GM23338 (cell line): ENCODE measurements around the gene TCTA. TPM values are rescaled to one million over a fixed set of nuclear protein-coding genes. Genes with fewer than 3 reads are reported as not detected.

ENCODE experiments used
- ATAC-seq: fragments of 200-7000 bp; cut with Tn5 transposase; 3 replicates; pipeline ENCODE4 v1.9.1; 2020
- DNase-seq: peaks from one replicate; pipeline ENCODE4 v3.0.0-alpha.2; 2015; ENCODE audit warnings: low spot score
- H2AFZ ChIP-seq: fragments of 200-600 bp; sonication (generic); 2 replicates; pipeline ENCODE4 v1.8.0; 2016; ENCODE audit warnings: antibody characterized with exemption, mild to moderate bottlenecking, moderate library complexity
- H3F3A ChIP-seq: fragments of 200-600 bp; sonication (generic); replicated peaks from 2 replicates; pipeline ENCODE4 v1.8.0; 2017; ENCODE audit warnings: antibody characterized with exemption, mixed run types, low read depth
- H3K27ac ChIP-seq: fragments of 200-600 bp; sonication (generic); 2 replicates; pipeline ENCODE4 v1.6.1; 2016; ENCODE audit warnings: low read depth
- H3K27me3 ChIP-seq: fragments of 200-600 bp; sonication (generic); 2 replicates; pipeline ENCODE4 v1.8.0; 2016; ENCODE audit warnings: mild to moderate bottlenecking, mixed run types, moderate library complexity; ENCODE audit not compliant: insufficient read depth
- H3K36me3 ChIP-seq: fragments of 200-600 bp; sonication (generic); 2 replicates; pipeline ENCODE4 v1.8.0; 2016; ENCODE audit warnings: mild to moderate bottlenecking; ENCODE audit not compliant: insufficient read depth
- H3K4me1 ChIP-seq: fragments of 200-600 bp; sonication (generic); 2 replicates; pipeline ENCODE4 v1.8.0; 2016; ENCODE audit warnings: mild to moderate bottlenecking, moderate library complexity; ENCODE audit not compliant: insufficient read depth
- H3K4me2 ChIP-seq: fragments of 200-600 bp; sonication (generic); 2 replicates; pipeline ENCODE4 v1.7.1; 2017; ENCODE audit warnings: mixed run types
- H3K4me3 ChIP-seq: fragments of 200-600 bp; sonication (generic); 2 replicates; pipeline ENCODE4 v1.6.1; 2016; ENCODE audit warnings: mixed run types
- H3K79me2 ChIP-seq: fragments of 200-600 bp; sonication (generic); replicated peaks from 2 replicates; pipeline ENCODE4 v1.8.0; 2017; ENCODE audit warnings: mild to moderate bottlenecking; ENCODE audit not compliant: insufficient read depth
- H3K9me2 ChIP-seq: fragments of 200-600 bp; sonication (generic); 2 replicates; pipeline ENCODE4 v1.8.0; 2017; ENCODE audit not compliant: insufficient read depth
- H4K20me1 ChIP-seq: fragments of 200-600 bp; sonication (generic); replicated peaks from 2 replicates; pipeline ENCODE4 v1.8.0; 2017; ENCODE audit warnings: mild to moderate bottlenecking; ENCODE audit not compliant: insufficient read depth
- H3K27ac Mint-ChIP-seq: 2 replicates; pipeline ENCODE4 v1.8.0; 2020; ENCODE audit warnings: inconsistent platforms, mild to moderate bottlenecking, moderate library complexity, mixed read lengths
- H3K27me3 Mint-ChIP-seq: 3 replicates; pipeline ENCODE4 v1.8.0; 2022; ENCODE audit warnings: low read depth, mild to moderate bottlenecking, moderate library complexity, mixed read lengths, inconsistent platforms; ENCODE audit not compliant: insufficient read depth, poor library complexity
- H3K36me3 Mint-ChIP-seq: 3 replicates; pipeline ENCODE4 v1.8.0; 2021; ENCODE audit warnings: low read depth, mild to moderate bottlenecking, inconsistent platforms, moderate library complexity, mixed read lengths
- H3K4me1 Mint-ChIP-seq: 3 replicates; pipeline ENCODE4 v1.8.0; 2020; ENCODE audit warnings: mild to moderate bottlenecking, inconsistent platforms, mixed read lengths
- H3K4me3 Mint-ChIP-seq: 3 replicates; pipeline ENCODE4 v1.8.0; 2021; ENCODE audit warnings: moderate library complexity, mild to moderate bottlenecking, inconsistent platforms, mixed read lengths
- H3K9me3 Mint-ChIP-seq: 3 replicates; pipeline ENCODE4 v1.8.0; 2020; ENCODE audit warnings: moderate library complexity, mild to moderate bottlenecking, inconsistent platforms, mixed read lengths
- EZH2 ChIP-seq: fragments of 200-600 bp; sonication (generic); IDR thresholded peaks from one replicate; pipeline ENCODE4 v1.8.0; 2017; ENCODE audit warnings: antibody characterized with exemption, mild to moderate bottlenecking, low read depth; ENCODE audit not compliant: unreplicated experiment
- EZH2phosphoT487 ChIP-seq: fragments of 200-600 bp; sonication (generic); IDR thresholded peaks from one replicate; pipeline ENCODE4 v1.8.1; 2018; ENCODE audit warnings: antibody characterized with exemption; ENCODE audit not compliant: unreplicated experiment
- POLR2AphosphoS5 ChIP-seq: IDR thresholded peaks from 2 replicates; pipeline ENCODE4 v1.6.1; 2016; ENCODE audit warnings: antibody characterized with exemption, low read depth
- ZNF331 ChIP-seq: fragments of 250-450 bp; sonication (Bioruptor Pico); IDR thresholded peaks from 2 replicates; pipeline ENCODE4 v1.5.0; 2020; ENCODE audit warnings: low read depth, mild to moderate bottlenecking, moderate library complexity
- polyA plus RNA-seq: library from polyadenylated mRNA; unstranded; fragments of >200 nt; fragmentation: Nextera tagmentation; extraction: Ambion mirVana; gene quantifications from 2 replicates; pipeline ENCODE4 v1.2.1, GENCODE V29; 2016
- total RNA-seq: library from RNA; depleted of rRNA; stranded (reverse); fragments of >200 nt; shearing (Covaris generic); gene quantifications from 2 replicates; pipeline ENCODE4 v1.2.3, GENCODE V29; 2014
- TF ChIP-seq, protein P1 (sequence below): fragments of 250-450 bp; sonication (Bioruptor Pico); IDR thresholded peaks from 2 replicates; pipeline ENCODE4 v1.5.0; 2020; ENCODE audit warnings: mild to moderate bottlenecking, moderate library complexity
- TF ChIP-seq, protein P2 (sequence below): IDR thresholded peaks from one replicate; pipeline ENCODE4 v1.6.1; 2018; ENCODE audit warnings: antibody characterized with exemption; ENCODE audit not compliant: unreplicated experiment
- TF ChIP-seq, protein P3 (sequence below), 2 experiments: fragments of 200-600 bp in 1 of 2; sonication (generic) in 1 of 2; conservative IDR thresholded peaks; 2 replicates each; pipeline versions ENCODE4 v1.5.1 to v1.6.1; 2016 to 2017; ENCODE audit warnings: antibody characterized with exemption in 2 of 2, low read depth in 2 of 2, mild to moderate bottlenecking in 2 of 2, moderate library complexity in 1 of 2
- TF ChIP-seq, protein P4 (sequence below): IDR thresholded peaks from 2 replicates; pipeline ENCODE4 v1.6.1; 2016; ENCODE audit warnings: antibody characterized with exemption

The TCTA gene
- total and polyA plus RNA-seq, 2 experiments from 2014 or later = 4.0 to 5.0 TPM

DNA sequence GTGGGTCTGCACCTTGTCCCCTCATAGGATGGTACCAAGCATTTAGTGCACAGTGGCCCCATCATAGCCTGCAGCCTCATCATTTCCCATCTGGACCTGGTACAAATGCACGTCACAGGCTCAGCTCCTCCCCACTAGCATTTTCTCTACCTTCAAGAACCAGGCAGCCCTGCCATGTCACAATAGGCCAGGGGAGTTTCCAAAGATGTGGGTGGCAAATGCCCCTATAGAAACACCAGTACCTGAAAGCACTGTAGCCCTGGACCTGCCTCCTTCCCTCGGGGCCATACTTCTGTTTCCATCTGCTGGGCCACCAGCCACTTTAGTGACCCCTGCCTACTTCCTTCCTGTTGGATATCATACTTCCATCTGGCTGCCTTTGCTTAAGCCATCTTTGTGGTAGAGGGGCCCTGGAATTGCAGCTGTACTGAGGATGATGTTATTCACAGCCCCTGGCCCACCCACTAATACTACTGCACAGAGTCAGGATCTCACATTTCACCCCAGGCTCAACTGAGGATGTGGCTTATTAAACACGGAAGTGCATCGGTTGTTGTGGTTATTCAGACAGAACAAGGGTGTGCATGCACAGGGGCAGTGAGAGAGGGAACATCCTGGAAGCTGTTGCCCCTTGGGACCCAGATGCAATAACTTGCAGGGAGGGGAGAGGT lies 3.8 kb downstream of the TCTA start:
- no peak overlapping the region for H3K27ac ChIP-seq
- no peak overlapping the region for H2AFZ ChIP-seq
- DNase-seq = no peak
- H3F3A ChIP-seq = peaks cover 14% of the 10 kb centered on the region
- no peak overlapping the region for H3K4me2 ChIP-seq
- no peaks in the 10 kb centered on the region for H3K36me3 ChIP-seq
- peaks cover 19% of the 10 kb centered on the region for H3K4me1 Mint-ChIP-seq
- no peak overlapping the region; the same call in 2 of the 3 replicates for H3K4me3 Mint-ChIP-seq
- H3K27me3 Mint-ChIP-seq = peaks cover 11% of the 10 kb centered on the region
- no peaks in the 10 kb centered on the region for H3K27me3 ChIP-seq
- no peak for ATAC-seq
- H3K4me1 ChIP-seq = peaks cover 2% of the 10 kb centered on the region; the same call in 1 of the 2 replicates
- H3K4me3 ChIP-seq = no peak overlapping the region
- H3K36me3 Mint-ChIP-seq = peaks cover 33% of the 10 kb centered on the region
- 0 out of 2 replicates have a peak, but pooled peaks cover 2% of the 10 kb centered on the region for H4K20me1 ChIP-seq
- no peaks in the 10 kb centered on the region for H3K9me3 Mint-ChIP-seq
- TF ChIP-seq ZNF331 (CRISPR knock-in tag) = no peak
- peaks cover 3% of the 10 kb centered on the region for H3K79me2 ChIP-seq
- no peaks in the 10 kb centered on the region for H3K9me2 ChIP-seq
- H3K27ac Mint-ChIP-seq = no peak overlapping the region; the same call in none of the 2 replicates

DNA sequence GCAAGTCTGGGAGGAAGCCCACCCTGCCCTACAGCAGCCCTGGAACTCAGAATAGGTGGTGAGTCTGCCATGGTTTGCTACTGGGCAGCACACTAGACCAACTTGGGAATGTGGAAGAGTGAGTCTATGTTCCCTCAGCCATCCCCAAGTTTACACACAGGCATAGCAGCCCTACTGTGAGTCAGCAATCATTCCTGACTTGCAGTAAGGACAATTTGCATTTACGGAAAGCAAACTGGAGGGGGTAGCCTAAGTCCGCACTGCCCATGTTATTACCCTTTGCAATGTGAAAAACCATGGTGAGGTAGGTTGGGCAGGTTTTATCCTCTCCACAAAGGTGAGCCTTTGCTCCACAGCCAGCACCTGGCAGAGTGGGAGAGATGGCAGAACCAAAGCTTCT lies 4.6 kb downstream of the TCTA start:
- Histone ChIP-seq H3K36me3 (no peaks in the 10 kb centered on the region), H3K27ac (0 out of 2 replicates have a peak overlapping the region, but pooled peaks have one; percentile 50), H3K4me2 (no peak overlapping the region), H3K79me2 (peaks cover 6% of the 10 kb centered on the region; the same call in 1 of the 2 replicates), H3K4me3 (no peak overlapping the region), H3K27me3 (no peaks in the 10 kb centered on the region), H3K4me1 (peaks cover 7% of the 10 kb centered on the region), H2AFZ (no peak overlapping the region), H3K9me2 (no peaks in the 10 kb centered on the region), H4K20me1 (no peaks in the 10 kb centered on the region), H3F3A (peaks cover 14% of the 10 kb centered on the region)
- no peak for ATAC-seq
- peak overlapping the region; percentile 89; the same call in 1 of the 2 replicates for H3K27ac Mint-ChIP-seq
- no peak overlapping the region for H3K4me3 Mint-ChIP-seq
- H3K4me1 Mint-ChIP-seq = peaks cover 19% of the 10 kb centered on the region
- no peak for DNase-seq
- H3K9me3 Mint-ChIP-seq = no peaks in the 10 kb centered on the region
- H3K36me3 Mint-ChIP-seq = peaks cover 33% of the 10 kb centered on the region
- peaks cover 11% of the 10 kb centered on the region for H3K27me3 Mint-ChIP-seq
- TF ChIP-seq EZH2phosphoT487 (no peak), POLR2AphosphoS5 (no peak), EZH2 (no peak)
- TF ChIP-seq, protein P1, sequence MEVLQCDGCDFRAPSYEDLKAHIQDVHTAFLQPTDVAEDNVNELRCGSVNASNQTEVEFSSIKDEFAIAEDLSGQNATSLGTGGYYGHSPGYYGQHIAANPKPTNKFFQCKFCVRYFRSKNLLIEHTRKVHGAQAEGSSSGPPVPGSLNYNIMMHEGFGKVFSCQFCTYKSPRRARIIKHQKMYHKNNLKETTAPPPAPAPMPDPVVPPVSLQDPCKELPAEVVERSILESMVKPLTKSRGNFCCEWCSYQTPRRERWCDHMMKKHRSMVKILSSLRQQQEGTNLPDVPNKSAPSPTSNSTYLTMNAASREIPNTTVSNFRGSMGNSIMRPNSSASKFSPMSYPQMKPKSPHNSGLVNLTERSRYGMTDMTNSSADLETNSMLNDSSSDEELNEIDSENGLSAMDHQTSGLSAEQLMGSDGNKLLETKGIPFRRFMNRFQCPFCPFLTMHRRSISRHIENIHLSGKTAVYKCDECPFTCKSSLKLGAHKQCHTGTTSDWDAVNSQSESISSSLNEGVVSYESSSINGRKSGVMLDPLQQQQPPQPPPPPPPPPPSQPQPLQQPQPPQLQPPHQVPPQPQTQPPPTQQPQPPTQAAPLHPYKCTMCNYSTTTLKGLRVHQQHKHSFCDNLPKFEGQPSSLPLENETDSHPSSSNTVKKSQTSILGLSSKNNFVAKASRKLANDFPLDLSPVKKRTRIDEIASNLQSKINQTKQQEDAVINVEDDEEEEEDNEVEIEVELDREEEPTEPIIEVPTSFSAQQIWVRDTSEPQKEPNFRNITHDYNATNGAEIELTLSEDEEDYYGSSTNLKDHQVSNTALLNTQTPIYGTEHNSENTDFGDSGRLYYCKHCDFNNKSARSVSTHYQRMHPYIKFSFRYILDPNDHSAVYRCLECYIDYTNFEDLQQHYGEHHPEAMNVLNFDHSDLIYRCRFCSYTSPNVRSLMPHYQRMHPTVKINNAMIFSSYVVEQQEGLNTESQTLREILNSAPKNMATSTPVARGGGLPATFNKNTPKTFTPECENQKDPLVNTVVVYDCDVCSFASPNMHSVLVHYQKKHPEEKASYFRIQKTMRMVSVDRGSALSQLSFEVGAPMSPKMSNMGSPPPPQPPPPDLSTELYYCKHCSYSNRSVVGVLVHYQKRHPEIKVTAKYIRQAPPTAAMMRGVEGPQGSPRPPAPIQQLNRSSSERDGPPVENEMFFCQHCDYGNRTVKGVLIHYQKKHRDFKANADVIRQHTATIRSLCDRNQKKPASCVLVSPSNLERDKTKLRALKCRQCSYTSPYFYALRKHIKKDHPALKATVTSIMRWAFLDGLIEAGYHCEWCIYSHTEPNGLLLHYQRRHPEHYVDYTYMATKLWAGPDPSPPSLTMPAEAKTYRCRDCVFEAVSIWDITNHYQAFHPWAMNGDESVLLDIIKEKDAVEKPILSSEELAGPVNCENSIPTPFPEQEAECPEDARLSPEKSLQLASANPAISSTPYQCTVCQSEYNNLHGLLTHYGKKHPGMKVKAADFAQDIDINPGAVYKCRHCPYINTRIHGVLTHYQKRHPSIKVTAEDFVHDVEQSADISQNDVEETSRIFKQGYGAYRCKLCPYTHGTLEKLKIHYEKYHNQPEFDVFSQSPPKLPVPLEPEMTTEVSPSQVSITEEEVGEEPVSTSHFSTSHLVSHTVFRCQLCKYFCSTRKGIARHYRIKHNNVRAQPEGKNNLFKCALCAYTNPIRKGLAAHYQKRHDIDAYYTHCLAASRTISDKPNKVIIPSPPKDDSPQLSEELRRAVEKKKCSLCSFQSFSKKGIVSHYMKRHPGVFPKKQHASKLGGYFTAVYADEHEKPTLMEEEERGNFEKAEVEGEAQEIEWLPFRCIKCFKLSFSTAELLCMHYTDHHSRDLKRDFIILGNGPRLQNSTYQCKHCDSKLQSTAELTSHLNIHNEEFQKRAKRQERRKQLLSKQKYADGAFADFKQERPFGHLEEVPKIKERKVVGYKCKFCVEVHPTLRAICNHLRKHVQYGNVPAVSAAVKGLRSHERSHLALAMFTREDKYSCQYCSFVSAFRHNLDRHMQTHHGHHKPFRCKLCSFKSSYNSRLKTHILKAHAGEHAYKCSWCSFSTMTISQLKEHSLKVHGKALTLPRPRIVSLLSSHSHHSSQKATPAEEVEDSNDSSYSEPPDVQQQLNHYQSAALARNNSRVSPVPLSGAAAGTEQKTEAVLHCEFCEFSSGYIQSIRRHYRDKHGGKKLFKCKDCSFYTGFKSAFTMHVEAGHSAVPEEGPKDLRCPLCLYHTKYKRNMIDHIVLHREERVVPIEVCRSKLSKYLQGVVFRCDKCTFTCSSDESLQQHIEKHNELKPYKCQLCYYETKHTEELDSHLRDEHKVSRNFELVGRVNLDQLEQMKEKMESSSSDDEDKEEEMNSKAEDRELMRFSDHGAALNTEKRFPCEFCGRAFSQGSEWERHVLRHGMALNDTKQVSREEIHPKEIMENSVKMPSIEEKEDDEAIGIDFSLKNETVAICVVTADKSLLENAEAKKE (CRISPR knock-in tag) = no peak
- TF ChIP-seq, protein P2, sequence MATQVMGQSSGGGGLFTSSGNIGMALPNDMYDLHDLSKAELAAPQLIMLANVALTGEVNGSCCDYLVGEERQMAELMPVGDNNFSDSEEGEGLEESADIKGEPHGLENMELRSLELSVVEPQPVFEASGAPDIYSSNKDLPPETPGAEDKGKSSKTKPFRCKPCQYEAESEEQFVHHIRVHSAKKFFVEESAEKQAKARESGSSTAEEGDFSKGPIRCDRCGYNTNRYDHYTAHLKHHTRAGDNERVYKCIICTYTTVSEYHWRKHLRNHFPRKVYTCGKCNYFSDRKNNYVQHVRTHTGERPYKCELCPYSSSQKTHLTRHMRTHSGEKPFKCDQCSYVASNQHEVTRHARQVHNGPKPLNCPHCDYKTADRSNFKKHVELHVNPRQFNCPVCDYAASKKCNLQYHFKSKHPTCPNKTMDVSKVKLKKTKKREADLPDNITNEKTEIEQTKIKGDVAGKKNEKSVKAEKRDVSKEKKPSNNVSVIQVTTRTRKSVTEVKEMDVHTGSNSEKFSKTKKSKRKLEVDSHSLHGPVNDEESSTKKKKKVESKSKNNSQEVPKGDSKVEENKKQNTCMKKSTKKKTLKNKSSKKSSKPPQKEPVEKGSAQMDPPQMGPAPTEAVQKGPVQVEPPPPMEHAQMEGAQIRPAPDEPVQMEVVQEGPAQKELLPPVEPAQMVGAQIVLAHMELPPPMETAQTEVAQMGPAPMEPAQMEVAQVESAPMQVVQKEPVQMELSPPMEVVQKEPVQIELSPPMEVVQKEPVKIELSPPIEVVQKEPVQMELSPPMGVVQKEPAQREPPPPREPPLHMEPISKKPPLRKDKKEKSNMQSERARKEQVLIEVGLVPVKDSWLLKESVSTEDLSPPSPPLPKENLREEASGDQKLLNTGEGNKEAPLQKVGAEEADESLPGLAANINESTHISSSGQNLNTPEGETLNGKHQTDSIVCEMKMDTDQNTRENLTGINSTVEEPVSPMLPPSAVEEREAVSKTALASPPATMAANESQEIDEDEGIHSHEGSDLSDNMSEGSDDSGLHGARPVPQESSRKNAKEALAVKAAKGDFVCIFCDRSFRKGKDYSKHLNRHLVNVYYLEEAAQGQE = no peak
- TF ChIP-seq, protein P3, sequence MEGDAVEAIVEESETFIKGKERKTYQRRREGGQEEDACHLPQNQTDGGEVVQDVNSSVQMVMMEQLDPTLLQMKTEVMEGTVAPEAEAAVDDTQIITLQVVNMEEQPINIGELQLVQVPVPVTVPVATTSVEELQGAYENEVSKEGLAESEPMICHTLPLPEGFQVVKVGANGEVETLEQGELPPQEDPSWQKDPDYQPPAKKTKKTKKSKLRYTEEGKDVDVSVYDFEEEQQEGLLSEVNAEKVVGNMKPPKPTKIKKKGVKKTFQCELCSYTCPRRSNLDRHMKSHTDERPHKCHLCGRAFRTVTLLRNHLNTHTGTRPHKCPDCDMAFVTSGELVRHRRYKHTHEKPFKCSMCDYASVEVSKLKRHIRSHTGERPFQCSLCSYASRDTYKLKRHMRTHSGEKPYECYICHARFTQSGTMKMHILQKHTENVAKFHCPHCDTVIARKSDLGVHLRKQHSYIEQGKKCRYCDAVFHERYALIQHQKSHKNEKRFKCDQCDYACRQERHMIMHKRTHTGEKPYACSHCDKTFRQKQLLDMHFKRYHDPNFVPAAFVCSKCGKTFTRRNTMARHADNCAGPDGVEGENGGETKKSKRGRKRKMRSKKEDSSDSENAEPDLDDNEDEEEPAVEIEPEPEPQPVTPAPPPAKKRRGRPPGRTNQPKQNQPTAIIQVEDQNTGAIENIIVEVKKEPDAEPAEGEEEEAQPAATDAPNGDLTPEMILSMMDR (conservative IDR thresholded peaks at IDR 0.05; ENCODE audit: low read depth in 2 of 2) = no peak
- TF ChIP-seq, protein P4, sequence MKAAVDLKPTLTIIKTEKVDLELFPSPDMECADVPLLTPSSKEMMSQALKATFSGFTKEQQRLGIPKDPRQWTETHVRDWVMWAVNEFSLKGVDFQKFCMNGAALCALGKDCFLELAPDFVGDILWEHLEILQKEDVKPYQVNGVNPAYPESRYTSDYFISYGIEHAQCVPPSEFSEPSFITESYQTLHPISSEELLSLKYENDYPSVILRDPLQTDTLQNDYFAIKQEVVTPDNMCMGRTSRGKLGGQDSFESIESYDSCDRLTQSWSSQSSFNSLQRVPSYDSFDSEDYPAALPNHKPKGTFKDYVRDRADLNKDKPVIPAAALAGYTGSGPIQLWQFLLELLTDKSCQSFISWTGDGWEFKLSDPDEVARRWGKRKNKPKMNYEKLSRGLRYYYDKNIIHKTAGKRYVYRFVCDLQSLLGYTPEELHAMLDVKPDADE = no peak
